Liver (tissue), 9 donors: Measurements from ENCODE around the gene PSMD12. TPM values are rescaled to one million over a fixed set of nuclear protein-coding genes. Genes with fewer than 3 reads are reported as not detected.
A peak's percentile ranks its signal among the peaks of the same experiment; 100 is the strongest.

ENCODE experiments used
- DNase-seq: peaks from one replicate; pipeline ENCODE4 v3.0.0-alpha.2; 2017; ENCODE audit warnings: low spot score
- H3K27ac ChIP-seq, 2 donors: one replicate each; pipeline ENCODE4 v1.7.0; 2013; ENCODE audit warnings: inconsistent platforms in 2 of 2, low read length in 2 of 2, control low read depth in 1 of 2, low read depth in 1 of 2, mild to moderate bottlenecking in 1 of 2
- H3K27me3 ChIP-seq, 4 donors: one replicate each; pipeline versions ENCODE4 v1.6.1 to v1.7.0; 2013; ENCODE audit warnings: low read length in 3 of 4, inconsistent platforms in 1 of 4, mild to moderate bottlenecking in 1 of 4, moderate library complexity in 1 of 4; ENCODE audit not compliant: control insufficient read depth in 4 of 4, insufficient read depth in 4 of 4
- H3K36me3 ChIP-seq, 4 donors: one replicate each; pipeline versions ENCODE4 v1.6.1 to v1.7.0; 2013; ENCODE audit warnings: low read length in 3 of 4, mild to moderate bottlenecking in 3 of 4, low read depth in 1 of 4, moderate library complexity in 1 of 4; ENCODE audit not compliant: control insufficient read depth in 4 of 4, insufficient read depth in 3 of 4
- H3K4me1 ChIP-seq, 4 donors: one replicate each; pipeline versions ENCODE4 v1.6.1 to v1.7.0; 2013; ENCODE audit warnings: low read length in 3 of 4, mild to moderate bottlenecking in 3 of 4, moderate library complexity in 1 of 4; ENCODE audit not compliant: control insufficient read depth in 4 of 4, insufficient read depth in 4 of 4
- H3K4me3 ChIP-seq, 3 donors: one replicate each; pipeline versions ENCODE4 v1.6.1 to v1.7.0; 2013; ENCODE audit warnings: low read length in 3 of 3, control low read depth in 1 of 3, low read depth in 1 of 3, mild to moderate bottlenecking in 1 of 3
- H3K9ac ChIP-seq, 2 donors: one replicate each; pipeline ENCODE4 v1.7.0; 2013; ENCODE audit warnings: low read length in 2 of 2, mild to moderate bottlenecking in 2 of 2, moderate library complexity in 2 of 2, control low read depth in 1 of 2, low read depth in 1 of 2
- H3K9me3 ChIP-seq, 4 donors: one replicate each; pipeline versions ENCODE4 v1.6.1 to v1.7.0; 2013; ENCODE audit warnings: low read length in 3 of 4; ENCODE audit not compliant: control insufficient read depth in 4 of 4
- EGR1 ChIP-seq, 2 donors: IDR thresholded peaks; 2 replicates each; pipeline ENCODE4 v1.6.1; 2016 to 2018; ENCODE audit warnings: antibody characterized with exemption in 2 of 2, low read depth in 2 of 2
- FOXA2 ChIP-seq: IDR thresholded peaks from 2 replicates; pipeline ENCODE4 v1.6.1; 2016; ENCODE audit warnings: antibody characterized with exemption
- HNF4A ChIP-seq, 2 donors: conservative IDR thresholded peaks; 2 replicates each; pipeline ENCODE4 v1.6.1; 2016; ENCODE audit warnings: antibody characterized with exemption in 2 of 2, mild to moderate bottlenecking in 2 of 2
- HNF4G ChIP-seq: IDR thresholded peaks from 2 replicates; pipeline ENCODE4 v1.6.1; 2016; ENCODE audit warnings: antibody characterized with exemption
- JUND ChIP-seq, 2 donors: IDR thresholded peaks; 2 replicates each; pipeline ENCODE4 v1.6.1; 2016; ENCODE audit warnings: antibody characterized with exemption in 2 of 2
- NR2F2 ChIP-seq: IDR thresholded peaks from 2 replicates; pipeline ENCODE4 v1.6.1; 2016; ENCODE audit warnings: antibody characterized with exemption
- RAD21 ChIP-seq, 2 donors: IDR thresholded peaks; 2 replicates each; pipeline ENCODE4 v1.6.1; 2016; ENCODE audit warnings: antibody characterized with exemption in 2 of 2, mild to moderate bottlenecking in 2 of 2
- RXRA ChIP-seq, 2 donors: IDR thresholded peaks; 2 replicates each; pipeline ENCODE4 v1.6.1; 2017 to 2018; ENCODE audit warnings: antibody characterized with exemption in 2 of 2, mild to moderate bottlenecking in 1 of 2
- SP1 ChIP-seq: IDR thresholded peaks from 2 replicates; pipeline ENCODE4 v1.6.1; 2018; ENCODE audit warnings: antibody characterized with exemption, mild to moderate bottlenecking
- TAF1 ChIP-seq: conservative IDR thresholded peaks from 2 replicates; pipeline ENCODE4 v1.6.1; 2016; ENCODE audit warnings: antibody characterized with exemption, mild to moderate bottlenecking
- YY1 ChIP-seq: IDR thresholded peaks from 2 replicates; pipeline ENCODE4 v1.6.1; 2016; ENCODE audit warnings: antibody characterized with exemption, mild to moderate bottlenecking
- WGBS: extraction: QIAGEN DNeasy Blood & Tissue Kit; methylation state at CpG from one replicate; pipeline ENCODE4 v1.1.7; 2013; 5-methylcytosine and 5-hydroxymethylcytosine counted together
- polyA plus RNA-seq, 2 donors: library from polyadenylated mRNA; stranded (reverse) in 1 of 2; unstranded in 1 of 2; fragments of 200-250 nt in 1 of 2; fragments of >200 nt in 1 of 2; fragmentation: Nextera tagmentation in 1 of 2; extraction: Ambion mirVana in 1 of 2; gene quantifications; one replicate each; pipeline versions ENCODE4 v1.2.1 to v1.2.3, GENCODE V29; 2013 to 2015
- total RNA-seq, 2 donors: library from RNA; depleted of rRNA; stranded (reverse); fragments of >200 nt; gene quantifications; one replicate each; pipeline ENCODE4 v1.2.3, GENCODE V29; 2014
- TF ChIP-seq, protein P1 (sequence below): IDR thresholded peaks from 2 replicates; pipeline ENCODE4 v1.6.1; 2016; ENCODE audit warnings: antibody characterized with exemption, mild to moderate bottlenecking
- TF ChIP-seq, protein P2 (sequence below): fragments of 150-350 bp; IDR thresholded peaks from 2 replicates; pipeline ENCODE4 v1.5.1; 2017; ENCODE audit warnings: improper control_type of control experiment, low read depth, low read length; ENCODE audit not compliant: missing input control
- TF ChIP-seq, protein P3 (sequence below): IDR thresholded peaks from 2 replicates; pipeline ENCODE4 v1.6.1; 2016; ENCODE audit warnings: antibody characterized with exemption
- TF ChIP-seq, protein P4 (sequence below): IDR thresholded peaks from 2 replicates; pipeline ENCODE4 v1.6.1; 2016; ENCODE audit warnings: antibody characterized with exemption
- TF ChIP-seq, protein P5 (sequence below): IDR thresholded peaks from 2 replicates; pipeline ENCODE4 v1.6.1; 2016; ENCODE audit warnings: antibody characterized with exemption
- donor health status: healthy.
- donor health status: healthy.
- donor health status: healthy.
- donor health status: healthy.
- donor health status: healthy.

PSMD12 gene
- total and polyA plus RNA-seq, 4 donors: 17.3 to 34.0 (median 25.7) TPM

DNA sequence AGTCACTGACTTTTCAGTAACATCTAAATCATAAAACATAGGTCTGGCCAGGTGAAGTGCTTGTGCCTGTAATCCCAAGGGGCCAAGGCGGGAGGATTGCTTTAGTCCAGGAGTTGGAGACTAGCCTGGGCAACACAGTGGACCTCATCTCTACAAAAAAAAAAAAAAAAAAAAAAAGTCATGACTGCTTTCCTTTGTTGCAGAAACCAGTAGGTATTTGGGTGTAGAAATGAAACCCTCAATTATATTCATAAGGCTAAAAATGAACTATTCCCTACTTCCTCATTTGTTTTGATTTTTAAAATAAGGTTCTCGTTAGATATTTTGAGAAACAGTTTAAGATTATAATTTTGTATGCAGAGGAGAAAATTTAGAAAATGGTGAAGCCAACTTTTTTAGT lies 36.7 kb upstream of the PSMD12 start:
- WGBS: 91% methylated on average over 2 of the region's 2 CpGs
- H3K27ac ChIP-seq: peak overlapping the region in 1 of 2 donors; percentile 75
- TF ChIP-seq, protein P1, sequence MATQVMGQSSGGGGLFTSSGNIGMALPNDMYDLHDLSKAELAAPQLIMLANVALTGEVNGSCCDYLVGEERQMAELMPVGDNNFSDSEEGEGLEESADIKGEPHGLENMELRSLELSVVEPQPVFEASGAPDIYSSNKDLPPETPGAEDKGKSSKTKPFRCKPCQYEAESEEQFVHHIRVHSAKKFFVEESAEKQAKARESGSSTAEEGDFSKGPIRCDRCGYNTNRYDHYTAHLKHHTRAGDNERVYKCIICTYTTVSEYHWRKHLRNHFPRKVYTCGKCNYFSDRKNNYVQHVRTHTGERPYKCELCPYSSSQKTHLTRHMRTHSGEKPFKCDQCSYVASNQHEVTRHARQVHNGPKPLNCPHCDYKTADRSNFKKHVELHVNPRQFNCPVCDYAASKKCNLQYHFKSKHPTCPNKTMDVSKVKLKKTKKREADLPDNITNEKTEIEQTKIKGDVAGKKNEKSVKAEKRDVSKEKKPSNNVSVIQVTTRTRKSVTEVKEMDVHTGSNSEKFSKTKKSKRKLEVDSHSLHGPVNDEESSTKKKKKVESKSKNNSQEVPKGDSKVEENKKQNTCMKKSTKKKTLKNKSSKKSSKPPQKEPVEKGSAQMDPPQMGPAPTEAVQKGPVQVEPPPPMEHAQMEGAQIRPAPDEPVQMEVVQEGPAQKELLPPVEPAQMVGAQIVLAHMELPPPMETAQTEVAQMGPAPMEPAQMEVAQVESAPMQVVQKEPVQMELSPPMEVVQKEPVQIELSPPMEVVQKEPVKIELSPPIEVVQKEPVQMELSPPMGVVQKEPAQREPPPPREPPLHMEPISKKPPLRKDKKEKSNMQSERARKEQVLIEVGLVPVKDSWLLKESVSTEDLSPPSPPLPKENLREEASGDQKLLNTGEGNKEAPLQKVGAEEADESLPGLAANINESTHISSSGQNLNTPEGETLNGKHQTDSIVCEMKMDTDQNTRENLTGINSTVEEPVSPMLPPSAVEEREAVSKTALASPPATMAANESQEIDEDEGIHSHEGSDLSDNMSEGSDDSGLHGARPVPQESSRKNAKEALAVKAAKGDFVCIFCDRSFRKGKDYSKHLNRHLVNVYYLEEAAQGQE: no peak
- TF ChIP-seq FOXA2: no peak
- TF ChIP-seq, protein P2, sequence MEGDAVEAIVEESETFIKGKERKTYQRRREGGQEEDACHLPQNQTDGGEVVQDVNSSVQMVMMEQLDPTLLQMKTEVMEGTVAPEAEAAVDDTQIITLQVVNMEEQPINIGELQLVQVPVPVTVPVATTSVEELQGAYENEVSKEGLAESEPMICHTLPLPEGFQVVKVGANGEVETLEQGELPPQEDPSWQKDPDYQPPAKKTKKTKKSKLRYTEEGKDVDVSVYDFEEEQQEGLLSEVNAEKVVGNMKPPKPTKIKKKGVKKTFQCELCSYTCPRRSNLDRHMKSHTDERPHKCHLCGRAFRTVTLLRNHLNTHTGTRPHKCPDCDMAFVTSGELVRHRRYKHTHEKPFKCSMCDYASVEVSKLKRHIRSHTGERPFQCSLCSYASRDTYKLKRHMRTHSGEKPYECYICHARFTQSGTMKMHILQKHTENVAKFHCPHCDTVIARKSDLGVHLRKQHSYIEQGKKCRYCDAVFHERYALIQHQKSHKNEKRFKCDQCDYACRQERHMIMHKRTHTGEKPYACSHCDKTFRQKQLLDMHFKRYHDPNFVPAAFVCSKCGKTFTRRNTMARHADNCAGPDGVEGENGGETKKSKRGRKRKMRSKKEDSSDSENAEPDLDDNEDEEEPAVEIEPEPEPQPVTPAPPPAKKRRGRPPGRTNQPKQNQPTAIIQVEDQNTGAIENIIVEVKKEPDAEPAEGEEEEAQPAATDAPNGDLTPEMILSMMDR: no peak
- no peak for TF ChIP-seq TAF1
- no peak overlapping the region for H3K9ac ChIP-seq
- no peaks in the 10 kb centered on the region for H3K9me3 ChIP-seq
- no peaks in the 10 kb centered on the region for H3K27me3 ChIP-seq
- no peaks in the 10 kb centered on the region for H3K36me3 ChIP-seq
- no peak for DNase-seq
- H3K4me3 ChIP-seq: no peak overlapping the region
- peaks cover 14 to 27% (median 17%) of the 10 kb centered on the region in 4 donors for H3K4me1 ChIP-seq

DNA sequence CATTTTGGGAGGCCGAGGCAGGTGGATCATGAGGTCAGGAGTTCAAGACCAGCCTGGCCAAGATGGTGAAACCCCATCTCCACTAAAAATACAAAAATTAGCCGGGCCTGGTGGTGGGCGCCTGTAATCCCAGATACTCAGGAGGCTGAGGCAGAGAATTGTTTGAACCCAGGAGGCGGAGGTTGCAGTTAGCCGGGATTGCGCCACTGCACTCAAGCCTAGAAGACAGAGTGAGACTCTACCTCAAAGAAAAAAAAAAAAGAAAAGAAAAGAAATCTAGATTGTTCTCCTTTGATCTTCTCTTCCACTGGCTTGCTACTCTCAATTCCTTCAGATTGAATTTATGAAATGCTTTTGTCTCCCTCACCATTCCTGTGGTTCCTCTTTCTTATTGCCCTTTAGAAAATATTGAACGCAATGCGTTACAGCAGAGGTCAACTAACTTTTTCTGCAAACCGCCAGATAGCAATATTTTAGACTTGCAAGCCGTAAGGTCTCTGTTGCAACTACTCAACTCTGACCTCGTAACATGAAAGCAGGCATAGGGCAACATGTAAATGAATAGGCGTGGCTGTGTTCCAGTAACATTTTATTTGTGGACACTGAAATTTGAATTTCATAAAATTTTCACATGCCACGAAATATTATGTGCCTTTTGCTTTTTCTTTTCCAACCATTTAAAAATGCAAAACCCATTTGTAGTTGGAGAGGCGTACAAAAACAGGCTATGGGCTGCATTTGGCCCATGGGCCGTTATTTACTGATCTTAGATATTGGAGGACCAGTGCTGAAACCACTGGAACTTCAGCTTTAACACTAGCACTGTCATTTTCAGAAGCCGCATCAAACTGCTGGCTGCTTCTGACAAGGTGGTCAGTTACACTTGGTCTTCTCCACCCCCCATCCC lies 35.5 kb upstream of the PSMD12 start:
- H3K9ac ChIP-seq: peak overlapping the region in 1 of 2 donors; percentile 26
- no peaks in the 10 kb centered on the region for H3K27me3 ChIP-seq
- peak overlapping the region; percentile 74 to 75 for H3K27ac ChIP-seq
- no peaks in the 10 kb centered on the region for H3K9me3 ChIP-seq
- peaks cover 14 to 27% (median 16%) of the 10 kb centered on the region in 4 donors for H3K4me1 ChIP-seq
- 39% methylated on average over 16 of the region's 16 CpGs for WGBS
- no peaks in the 10 kb centered on the region for H3K36me3 ChIP-seq
- peak overlapping the region in 1 of 3 donors; percentile 21 for H3K4me3 ChIP-seq
- no peak for DNase-seq
- TF ChIP-seq, protein P3, sequence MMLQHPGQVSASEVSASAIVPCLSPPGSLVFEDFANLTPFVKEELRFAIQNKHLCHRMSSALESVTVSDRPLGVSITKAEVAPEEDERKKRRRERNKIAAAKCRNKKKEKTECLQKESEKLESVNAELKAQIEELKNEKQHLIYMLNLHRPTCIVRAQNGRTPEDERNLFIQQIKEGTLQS: no peak
- TF ChIP-seq RXRA (IDR thresholded peaks at IDR 0.05): peak; percentile 90 to 95
- TF ChIP-seq EGR1 (IDR thresholded peaks at IDR 0.05; ENCODE audit: low read depth in 2 of 2): no peak
- TF ChIP-seq, protein P2: no peak
- TF ChIP-seq HNF4A (conservative IDR thresholded peaks at IDR 0.05): peak; percentile 85
- TF ChIP-seq SP1: peak; percentile 91
- TF ChIP-seq HNF4G: peak; percentile 29
- TF ChIP-seq, protein P4, sequence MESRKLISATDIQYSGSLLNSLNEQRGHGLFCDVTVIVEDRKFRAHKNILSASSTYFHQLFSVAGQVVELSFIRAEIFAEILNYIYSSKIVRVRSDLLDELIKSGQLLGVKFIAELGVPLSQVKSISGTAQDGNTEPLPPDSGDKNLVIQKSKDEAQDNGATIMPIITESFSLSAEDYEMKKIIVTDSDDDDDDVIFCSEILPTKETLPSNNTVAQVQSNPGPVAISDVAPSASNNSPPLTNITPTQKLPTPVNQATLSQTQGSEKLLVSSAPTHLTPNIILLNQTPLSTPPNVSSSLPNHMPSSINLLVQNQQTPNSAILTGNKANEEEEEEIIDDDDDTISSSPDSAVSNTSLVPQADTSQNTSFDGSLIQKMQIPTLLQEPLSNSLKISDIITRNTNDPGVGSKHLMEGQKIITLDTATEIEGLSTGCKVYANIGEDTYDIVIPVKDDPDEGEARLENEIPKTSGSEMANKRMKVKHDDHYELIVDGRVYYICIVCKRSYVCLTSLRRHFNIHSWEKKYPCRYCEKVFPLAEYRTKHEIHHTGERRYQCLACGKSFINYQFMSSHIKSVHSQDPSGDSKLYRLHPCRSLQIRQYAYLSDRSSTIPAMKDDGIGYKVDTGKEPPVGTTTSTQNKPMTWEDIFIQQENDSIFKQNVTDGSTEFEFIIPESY: peak; percentile 68
- TF ChIP-seq NR2F2: peak; percentile 67
- peak; percentile 5 to 22 for TF ChIP-seq RAD21 (IDR thresholded peaks at IDR 0.05)
- TF ChIP-seq TAF1: no peak
- peak; percentile 38 for TF ChIP-seq YY1
- peak; percentile 61 for TF ChIP-seq FOXA2
- TF ChIP-seq, protein P1: peak; percentile 57
- TF ChIP-seq, protein P5, sequence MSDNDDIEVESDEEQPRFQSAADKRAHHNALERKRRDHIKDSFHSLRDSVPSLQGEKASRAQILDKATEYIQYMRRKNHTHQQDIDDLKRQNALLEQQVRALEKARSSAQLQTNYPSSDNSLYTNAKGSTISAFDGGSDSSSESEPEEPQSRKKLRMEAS: peak; percentile 69
- peak; percentile 64 to 78 for TF ChIP-seq JUND (IDR thresholded peaks at IDR 0.05)
